ENCODE data around the gene TFCP2. TPM values are rescaled to one million over a fixed set of nuclear protein-coding genes. Genes with fewer than 3 reads are reported as not detected.

The TFCP2 gene
- total and polyA plus RNA-seq, 2 of the 13 experiments (the other 11 are each of a cell fraction or from before 2014, with no cell fraction given) = 7.6 to 10.0 TPM

DNA sequence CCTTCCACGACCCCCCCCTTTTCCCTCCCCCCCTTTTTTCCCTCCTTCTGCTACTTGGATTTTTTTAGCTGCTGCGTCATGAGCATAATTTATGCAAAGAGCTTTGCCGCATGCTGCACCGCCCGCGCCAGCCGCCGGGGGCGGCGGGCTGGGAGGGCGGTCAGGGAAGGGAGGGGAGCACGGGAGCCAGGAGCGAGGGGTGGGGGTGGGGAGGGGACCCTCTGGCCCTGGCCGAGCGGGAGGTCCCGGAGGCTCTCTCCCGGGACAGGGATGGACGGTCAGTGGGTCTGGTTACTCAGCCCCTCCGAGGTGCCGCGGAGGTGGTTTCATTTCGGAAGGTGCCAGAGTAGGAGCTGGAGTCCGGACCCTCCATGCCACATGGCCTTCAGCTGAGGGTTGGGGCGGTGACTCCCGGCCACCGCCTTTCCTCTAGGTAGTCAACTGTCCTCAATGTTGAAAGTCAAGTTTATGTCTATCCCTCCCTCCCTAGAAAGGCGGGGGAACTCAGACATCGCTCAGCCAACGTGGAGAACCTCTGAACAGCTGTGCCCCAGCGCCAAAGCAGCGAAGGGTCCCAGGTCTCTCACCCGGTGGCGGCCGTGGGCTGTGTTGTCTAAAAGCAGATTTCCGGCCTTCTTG is 45.2 kb upstream of the TFCP2 start, which contains the start of gene POU6F1 (continued):
- TF ChIP-seq, protein P1, sequence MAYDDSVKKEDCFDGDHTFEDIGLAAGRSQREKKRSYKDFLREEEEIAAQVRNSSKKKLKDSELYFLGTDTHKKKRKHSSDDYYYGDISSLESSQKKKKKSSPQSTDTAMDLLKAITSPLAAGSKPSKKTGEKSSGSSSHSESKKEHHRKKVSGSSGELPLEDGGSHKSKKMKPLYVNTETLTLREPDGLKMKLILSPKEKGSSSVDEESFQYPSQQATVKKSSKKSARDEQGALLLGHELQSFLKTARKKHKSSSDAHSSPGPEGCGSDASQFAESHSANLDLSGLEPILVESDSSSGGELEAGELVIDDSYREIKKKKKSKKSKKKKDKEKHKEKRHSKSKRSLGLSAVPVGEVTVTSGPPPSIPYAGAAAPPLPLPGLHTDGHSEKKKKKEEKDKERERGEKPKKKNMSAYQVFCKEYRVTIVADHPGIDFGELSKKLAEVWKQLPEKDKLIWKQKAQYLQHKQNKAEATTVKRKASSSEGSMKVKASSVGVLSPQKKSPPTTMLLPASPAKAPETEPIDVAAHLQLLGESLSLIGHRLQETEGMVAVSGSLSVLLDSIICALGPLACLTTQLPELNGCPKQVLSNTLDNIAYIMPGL (CRISPR knock-in tag; IDR thresholded peaks at IDR 0.05; ENCODE audit: borderline replicate concordance in 1 of 2, low read depth in 1 of 2) = no peak; a peak in 1 of 4 replicates
- TF ChIP-seq SP1 (IDR thresholded peaks at IDR 0.05) = no peak
- no peak for TF ChIP-seq SP1 (CRISPR knock-in tag; IDR thresholded peaks at IDR 0.05)
- TF ChIP-seq, protein P2, sequence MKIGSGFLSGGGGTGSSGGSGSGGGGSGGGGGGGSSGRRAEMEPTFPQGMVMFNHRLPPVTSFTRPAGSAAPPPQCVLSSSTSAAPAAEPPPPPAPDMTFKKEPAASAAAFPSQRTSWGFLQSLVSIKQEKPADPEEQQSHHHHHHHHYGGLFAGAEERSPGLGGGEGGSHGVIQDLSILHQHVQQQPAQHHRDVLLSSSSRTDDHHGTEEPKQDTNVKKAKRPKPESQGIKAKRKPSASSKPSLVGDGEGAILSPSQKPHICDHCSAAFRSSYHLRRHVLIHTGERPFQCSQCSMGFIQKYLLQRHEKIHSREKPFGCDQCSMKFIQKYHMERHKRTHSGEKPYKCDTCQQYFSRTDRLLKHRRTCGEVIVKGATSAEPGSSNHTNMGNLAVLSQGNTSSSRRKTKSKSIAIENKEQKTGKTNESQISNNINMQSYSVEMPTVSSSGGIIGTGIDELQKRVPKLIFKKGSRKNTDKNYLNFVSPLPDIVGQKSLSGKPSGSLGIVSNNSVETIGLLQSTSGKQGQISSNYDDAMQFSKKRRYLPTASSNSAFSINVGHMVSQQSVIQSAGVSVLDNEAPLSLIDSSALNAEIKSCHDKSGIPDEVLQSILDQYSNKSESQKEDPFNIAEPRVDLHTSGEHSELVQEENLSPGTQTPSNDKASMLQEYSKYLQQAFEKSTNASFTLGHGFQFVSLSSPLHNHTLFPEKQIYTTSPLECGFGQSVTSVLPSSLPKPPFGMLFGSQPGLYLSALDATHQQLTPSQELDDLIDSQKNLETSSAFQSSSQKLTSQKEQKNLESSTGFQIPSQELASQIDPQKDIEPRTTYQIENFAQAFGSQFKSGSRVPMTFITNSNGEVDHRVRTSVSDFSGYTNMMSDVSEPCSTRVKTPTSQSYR (CRISPR knock-in tag; IDR thresholded peaks at IDR 0.05; ENCODE audit: borderline replicate concordance) = peak; percentile 42; the same call in 1 of the 2 replicates
- TF ChIP-seq MZF1 (CRISPR knock-in tag; IDR thresholded peaks at IDR 0.05; ENCODE audit: borderline replicate concordance) = no peak
- no peak for TF ChIP-seq PCBP2 (optimal IDR thresholded peaks at IDR 0.05; ENCODE audit: low read depth, low read length, poor library complexity, severe bottlenecking)
- no peak for TF ChIP-seq MTA1 (CRISPR knock-in tag; IDR thresholded peaks at IDR 0.05; ENCODE audit: borderline replicate concordance)
- no peak for TF ChIP-seq ZNF3 (CRISPR knock-in tag; IDR thresholded peaks at IDR 0.05)
- no peak for TF ChIP-seq ZNF589 (CRISPR knock-in tag; conservative IDR thresholded peaks at IDR 0.05)
- no peak for TF ChIP-seq NR1H2 (CRISPR knock-in tag; IDR thresholded peaks at IDR 0.05; ENCODE audit: borderline replicate concordance, low read depth)
- TF ChIP-seq PAWR (CRISPR knock-in tag; IDR thresholded peaks at IDR 0.05; ENCODE audit: borderline replicate concordance) = no peak
- TF ChIP-seq ZNF33B (CRISPR knock-in tag; IDR thresholded peaks at IDR 0.05) = no peak
- no peak for TF ChIP-seq HOXA7 (CRISPR knock-in tag; IDR thresholded peaks at IDR 0.05)
- TF ChIP-seq DPF2 (CRISPR knock-in tag; IDR thresholded peaks at IDR 0.05; ENCODE audit: borderline replicate concordance, low read depth) = no peak
- peak; percentile 18 for TF ChIP-seq HNRNPLL (IDR thresholded peaks at IDR 0.05; ENCODE audit: low read depth, low read length, poor library complexity, severe bottlenecking)
- TF ChIP-seq, protein P3, sequence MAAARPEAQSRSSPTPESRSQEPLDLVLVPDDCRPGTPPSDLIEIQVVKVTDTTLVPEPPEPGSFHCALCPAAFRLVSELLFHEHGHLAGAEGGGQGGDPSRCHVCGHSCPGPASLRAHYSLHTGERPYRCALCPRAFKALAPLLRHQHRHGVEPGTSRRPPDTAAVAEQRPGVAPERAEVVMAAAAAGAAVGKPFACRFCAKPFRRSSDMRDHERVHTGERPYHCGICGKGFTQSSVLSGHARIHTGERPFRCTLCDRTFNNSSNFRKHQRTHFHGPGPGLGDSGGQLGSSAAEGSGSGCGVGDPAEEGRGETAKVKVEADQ (CRISPR knock-in tag; IDR thresholded peaks at IDR 0.05; ENCODE audit: borderline replicate concordance) = no peak
- no peak for TF ChIP-seq TOE1 (CRISPR knock-in tag; IDR thresholded peaks at IDR 0.05)
- no peak for TF ChIP-seq BORCS8-MEF2B (CRISPR knock-in tag; IDR thresholded peaks at IDR 0.05)
- TF ChIP-seq, protein P4, sequence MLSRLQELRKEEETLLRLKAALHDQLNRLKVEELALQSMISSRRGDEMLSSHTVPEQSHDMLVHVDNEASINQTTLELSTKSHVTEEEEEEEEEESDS (CRISPR knock-in tag; IDR thresholded peaks at IDR 0.05; ENCODE audit: borderline replicate concordance) = no peak
- TF ChIP-seq, protein P5, sequence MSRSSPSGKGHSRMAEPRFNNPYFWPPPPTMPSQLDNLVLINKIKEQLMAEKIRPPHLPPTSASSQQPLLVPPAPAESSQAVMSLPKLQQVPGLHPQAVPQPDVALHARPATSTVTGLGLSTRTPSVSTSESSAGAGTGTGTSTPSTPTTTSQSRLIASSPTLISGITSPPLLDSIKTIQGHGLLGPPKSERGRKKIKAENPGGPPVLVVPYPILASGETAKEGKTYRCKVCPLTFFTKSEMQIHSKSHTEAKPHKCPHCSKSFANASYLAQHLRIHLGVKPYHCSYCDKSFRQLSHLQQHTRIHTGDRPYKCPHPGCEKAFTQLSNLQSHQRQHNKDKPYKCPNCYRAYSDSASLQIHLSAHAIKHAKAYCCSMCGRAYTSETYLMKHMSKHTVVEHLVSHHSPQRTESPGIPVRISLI (CRISPR knock-in tag; IDR thresholded peaks at IDR 0.05; ENCODE audit: borderline replicate concordance) = no peak
- TF ChIP-seq GZF1 (CRISPR knock-in tag; IDR thresholded peaks at IDR 0.05) = no peak

Data from HepG2 (cell line).